ENCODE data around the gene DNAJC5G. TPM values are rescaled to one million over a fixed set of nuclear protein-coding genes. Genes with fewer than 3 reads are reported as not detected.

Gene DNAJC5G
- total and polyA plus RNA-seq, 2 of the 13 experiments (the other 11 are each of a cell fraction or from before 2014, with no cell fraction given), result 0.05 TPM; not detected in 1

- Histone ChIP-seq H3K9ac (ENCODE audit: insufficient read depth, low read depth, low read length) (no peak overlapping the region), H4K20me1 (ENCODE audit: insufficient read depth, low read length) (no peaks in the 10 kb centered on the region), H3K27me3 (ENCODE audit: control insufficient read depth in 1 of 2, insufficient read depth in 2 of 2, low read length in 2 of 2) (peaks cover 0 to 5% of the 10 kb centered on the region in 2 experiments; a peak in 3 of 5 replicates), H3K79me2 (ENCODE audit: insufficient read depth, low read length) (no peaks in the 10 kb centered on the region), H3K4me2 (ENCODE audit: low read depth, low read length) (no peak overlapping the region), H3K9me3 (ENCODE audit: low read length) (no peaks in the 10 kb centered on the region), H3K27ac (ENCODE audit: extremely low read length, insufficient read depth, low read length) (no peak overlapping the region), H3K4me3 (replicated peaks in 1 of 3; ENCODE audit: insufficient read depth in 1 of 3, low read depth in 2 of 3, low read length in 3 of 3) (no peak overlapping the region), H3K36me3 (replicated peaks in 1 of 2; ENCODE audit: control insufficient read depth in 1 of 2, insufficient read depth in 2 of 2, low read length in 2 of 2) (no peaks in the 10 kb centered on the region; a peak in 2 of 5 replicates), H2AFZ (ENCODE audit: low read length) (no peak overlapping the region), H3K4me1 (ENCODE audit: insufficient read depth, low read length) (peaks cover 20% of the 10 kb centered on the region)
- in situ Hi-C loops (cut with HindIII; ENCODE audit: extremely low pct_ligation_motif_present, low pct_unique_long_range_greater_than_20kb), result no loop called here
- intact Hi-C loops (cut with micrococcal nuclease; ENCODE audit: unreplicated experiment), result no loop called here
- no TSS peak for BruUV-seq (replicated peaks)
- POLR2A ChIA-PET, result interaction anchor here (0.7 to 1.1 kb wide), 2 partner anchors 16 to 52 kb away, joined by 3 read pairs; partner anchors contain the start of gene GTF3C2
- FAIRE-seq, result no peak
- TF ChIP-seq RFX1 (IDR thresholded peaks at IDR 0.05), result no peak
- TF ChIP-seq ZBTB33 (CRISPR knock-in tag; IDR thresholded peaks at IDR 0.05), result peak; percentile 59; the same call in 1 of the 2 replicates
- CTCF ChIA-PET (ENCODE audit: low intra/inter-chr PET ratio, low total read pairs), result interaction anchor here (2.6 kb wide), 1 partner anchor 54 kb away, joined by 38 read pairs; no protein-coding TSS in a partner anchor
- 51% methylated on average over 11 of the region's 13 CpGs for WGBS (ENCODE audit: low lambda C conversion rate)
- no peak for DNase-seq (ENCODE audit: low spot score)
- ATAC-seq, result peak; percentile 9; the same call in 2 of the 3 replicates
Observed at GRCh38 chr2:27304488-27305240, 29.4 kb downstream of the DNAJC5G start.

GRCh38 chr2:27305516-27305915 is 30.3 kb downstream of the DNAJC5G start:
- Histone ChIP-seq H3K4me2 (ENCODE audit: low read depth, low read length) (no peak overlapping the region), H3K27ac (ENCODE audit: extremely low read length, insufficient read depth, low read length) (no peak overlapping the region), H3K4me1 (ENCODE audit: insufficient read depth, low read length) (peaks cover 18% of the 10 kb centered on the region), H3K9me3 (ENCODE audit: low read length) (no peaks in the 10 kb centered on the region), H4K20me1 (ENCODE audit: insufficient read depth, low read length) (no peaks in the 10 kb centered on the region), H3K79me2 (ENCODE audit: insufficient read depth, low read length) (no peaks in the 10 kb centered on the region), H2AFZ (ENCODE audit: low read length) (no peak overlapping the region), H3K36me3 (replicated peaks in 1 of 2; ENCODE audit: control insufficient read depth in 1 of 2, insufficient read depth in 2 of 2, low read length in 2 of 2) (no peaks in the 10 kb centered on the region; a peak in 2 of 5 replicates), H3K27me3 (ENCODE audit: control insufficient read depth in 1 of 2, insufficient read depth in 2 of 2, low read length in 2 of 2) (peaks cover 0 to 5% of the 10 kb centered on the region in 2 experiments; a peak in 2 of 5 replicates), H3K4me3 (replicated peaks in 1 of 3; ENCODE audit: insufficient read depth in 1 of 3, low read depth in 2 of 3, low read length in 3 of 3) (no peak overlapping the region), H3K9ac (ENCODE audit: insufficient read depth, low read depth, low read length) (no peak overlapping the region)
- WGBS (ENCODE audit: low lambda C conversion rate), result 80% methylated on average over 15 of the region's 16 CpGs
- ChIA-PET POLR2A (no interaction called here), CTCF (ENCODE audit: low intra/inter-chr PET ratio, low total read pairs) (no interaction called here)
- no TSS peak for BruUV-seq (replicated peaks)
- no peak; the same call in 2 of the 3 replicates for ATAC-seq
- FAIRE-seq, result no peak
- in situ Hi-C loops (cut with HindIII; ENCODE audit: extremely low pct_ligation_motif_present, low pct_unique_long_range_greater_than_20kb) (no loop called here), intact Hi-C loops (cut with micrococcal nuclease; ENCODE audit: unreplicated experiment) (no loop called here)
- DNase-seq (ENCODE audit: low spot score), result no peak
- no peak for TF ChIP-seq FOSL2 (CRISPR knock-in tag; IDR thresholded peaks at IDR 0.05)
- 0 out of 2 replicates have a peak, but pooled peaks have one; percentile 4 for TF ChIP-seq AKAP8 (CRISPR knock-in tag; IDR thresholded peaks at IDR 0.05)
- no peak for TF ChIP-seq IRF2 (CRISPR knock-in tag; IDR thresholded peaks at IDR 0.05)
- TF ChIP-seq MXD3 (CRISPR knock-in tag; IDR thresholded peaks at IDR 0.05), result no peak
- no peak for TF ChIP-seq ISX (CRISPR knock-in tag; conservative IDR thresholded peaks at IDR 0.05)
- TF ChIP-seq NFAT5 (CRISPR knock-in tag; IDR thresholded peaks at IDR 0.05), result no peak
- TF ChIP-seq ZNF326 (CRISPR knock-in tag; IDR thresholded peaks at IDR 0.05; ENCODE audit: borderline replicate concordance), result no peak
- TF ChIP-seq ZNF3 (CRISPR knock-in tag; IDR thresholded peaks at IDR 0.05), result no peak
